SK-N-SH (cell line): ENCODE measurements around the gene NTM.

Experiments
- CTCF ChIP-seq: fragments of 200-600 bp; sonication (generic); IDR thresholded peaks from 2 replicates; pipeline ENCODE4 v1.6.1; 2017; ENCODE audit warnings: antibody characterized with exemption, mild to moderate bottlenecking, moderate library complexity
- EP300 ChIP-seq, 2 experiments: IDR thresholded peaks; 2 replicates each; pipeline versions ENCODE4 v1.4.0 to v1.6.1; 2012; ENCODE audit warnings: borderline replicate concordance in 1 of 2, low read depth in 1 of 2, low read length in 1 of 2
- EZH2phosphoT487 ChIP-seq: fragments of 200-600 bp; sonication (generic); IDR thresholded peaks from 2 replicates; pipeline ENCODE4 v1.6.1; 2017; ENCODE audit warnings: low read depth, mixed run types, mild to moderate bottlenecking, antibody characterized with exemption, moderate library complexity, borderline replicate concordance
- FOSL2 ChIP-seq: IDR thresholded peaks from 2 replicates; pipeline ENCODE4 v1.4.0; 2012; ENCODE audit warnings: low read depth, mild to moderate bottlenecking, moderate library complexity, borderline replicate concordance
- MAX ChIP-seq: IDR thresholded peaks from 2 replicates; pipeline ENCODE4 v1.4.0; 2012; ENCODE audit warnings: low read depth
- NFIC ChIP-seq: IDR thresholded peaks from 2 replicates; pipeline ENCODE4 v1.4.0; 2012; ENCODE audit warnings: borderline replicate concordance
- REST ChIP-seq: IDR thresholded peaks from 2 replicates; pipeline ENCODE4 v1.6.1; 2012; ENCODE audit warnings: mild to moderate bottlenecking, low read depth, low read length, moderate library complexity
- RFX5 ChIP-seq: IDR thresholded peaks from 2 replicates; pipeline ENCODE4 v1.6.1; 2012; ENCODE audit warnings: mild to moderate bottlenecking, improper control_type of control experiment, low read length
- TCF12 ChIP-seq: IDR thresholded peaks from 2 replicates; pipeline ENCODE4 v1.4.0; 2012

GRCh38 chr11:132365650-132366049 is 995.2 kb downstream of the NTM start:
- TF ChIP-seq CTCF (no peak), RFX5 (no peak), NFIC (no peak), MAX (no peak), REST (no peak), EP300 (IDR thresholded peaks at IDR 0.05; ENCODE audit: borderline replicate concordance in 1 of 2, low read depth in 1 of 2, low read length in 1 of 2) (no peak), TCF12 (no peak), EZH2phosphoT487 (no peak), FOSL2 (no peak)
